Peyer's patch (tissue), 4 donors: ENCODE measurements around the gene HS6ST1. TPM values are rescaled to one million over a fixed set of nuclear protein-coding genes. Genes with fewer than 3 reads are reported as not detected.
A peak's percentile ranks its signal among the peaks of the same experiment; 100 is the strongest.

ENCODE experiments used
- DNase-seq, 3 donors: peaks; one replicate each; pipeline ENCODE4 v3.0.0-alpha.2; 2017 to 2019
- H3K27ac ChIP-seq, 4 donors: fragments of 200-600 bp; sonication (generic); one replicate each; pipeline ENCODE4 v1.5.1; 2016 to 2019
- H3K27me3 ChIP-seq, 2 donors: fragments of 200-600 bp; sonication (generic); one replicate each; pipeline ENCODE4 v1.5.1; 2019
- H3K36me3 ChIP-seq, 3 donors: fragments of 200-600 bp; sonication (generic); one replicate each; pipeline ENCODE4 v1.5.1; 2016 to 2019
- H3K4me1 ChIP-seq, 4 donors: fragments of 200-600 bp; sonication (generic); one replicate each; pipeline ENCODE4 v1.5.1; 2016 to 2019
- H3K4me3 ChIP-seq, 4 donors: fragments of 200-600 bp; sonication (generic); 1 replicate in 3 of 4; 2 replicates in 1 of 4; pipeline ENCODE4 v1.5.1; 2016 to 2019; ENCODE audit warnings: mild to moderate bottlenecking in 1 of 4
- H3K9me3 ChIP-seq, 4 donors: fragments of 200-600 bp; sonication (generic); one replicate each; pipeline ENCODE4 v1.5.1; 2016 to 2019; ENCODE audit warnings: mild to moderate bottlenecking in 1 of 4
- CTCF ChIP-seq, 6 experiments: fragments of 450-650 bp in 4 of 6; fragments of 200-600 bp in 2 of 6; sonication (generic) in 1 of 6; IDR thresholded peaks; one replicate each; pipeline ENCODE4 v1.5.1; 2017 to 2019; ENCODE audit warnings: antibody characterized with exemption in 6 of 6, mild to moderate bottlenecking in 3 of 6, moderate library complexity in 1 of 6
- POLR2A ChIP-seq, 2 donors: fragments of 450-650 bp; IDR thresholded peaks; one replicate each; pipeline ENCODE4 v1.5.1; 2017; ENCODE audit warnings: antibody characterized with exemption in 2 of 2, mild to moderate bottlenecking in 2 of 2, moderate library complexity in 2 of 2
- total RNA-seq, 4 donors: library from RNA; depleted of rRNA; stranded (reverse); fragments of >200 nt; gene quantifications; one replicate each; pipeline ENCODE4 v1.1.0, GENCODE V29; 2016

HS6ST1 gene
- total RNA-seq, 4 donors from 2014 or later = 16.5 to 52.0 (median 40.2) TPM

DNA sequence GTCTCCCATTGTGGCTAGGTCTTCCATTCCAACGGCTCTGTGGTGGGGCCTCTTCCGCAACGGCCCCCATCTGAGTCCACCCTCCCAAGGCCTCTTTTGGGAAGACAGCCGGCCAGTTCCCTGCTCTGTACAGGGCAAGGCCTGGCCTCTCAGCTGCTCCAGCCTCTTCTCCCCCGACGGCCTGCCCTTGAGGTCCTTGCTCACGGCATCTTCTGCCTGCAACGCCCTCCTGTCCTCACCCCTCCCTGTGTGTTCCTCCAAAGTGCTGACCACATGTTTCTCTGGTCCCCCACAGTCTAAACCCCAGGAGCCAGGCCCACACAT is 16.0 kb downstream of the HS6ST1 start:
- no peak for TF ChIP-seq POLR2A (IDR thresholded peaks at IDR 0.05)
- no peak for TF ChIP-seq CTCF (IDR thresholded peaks at IDR 0.05)
- H3K4me1 ChIP-seq = peaks cover 0 to 43% (median 9%) of the 10 kb centered on the region in 4 donors
- peak overlapping the region in 3 of 4 donors; percentile 10 to 76 (median 72) for H3K27ac ChIP-seq

DNA sequence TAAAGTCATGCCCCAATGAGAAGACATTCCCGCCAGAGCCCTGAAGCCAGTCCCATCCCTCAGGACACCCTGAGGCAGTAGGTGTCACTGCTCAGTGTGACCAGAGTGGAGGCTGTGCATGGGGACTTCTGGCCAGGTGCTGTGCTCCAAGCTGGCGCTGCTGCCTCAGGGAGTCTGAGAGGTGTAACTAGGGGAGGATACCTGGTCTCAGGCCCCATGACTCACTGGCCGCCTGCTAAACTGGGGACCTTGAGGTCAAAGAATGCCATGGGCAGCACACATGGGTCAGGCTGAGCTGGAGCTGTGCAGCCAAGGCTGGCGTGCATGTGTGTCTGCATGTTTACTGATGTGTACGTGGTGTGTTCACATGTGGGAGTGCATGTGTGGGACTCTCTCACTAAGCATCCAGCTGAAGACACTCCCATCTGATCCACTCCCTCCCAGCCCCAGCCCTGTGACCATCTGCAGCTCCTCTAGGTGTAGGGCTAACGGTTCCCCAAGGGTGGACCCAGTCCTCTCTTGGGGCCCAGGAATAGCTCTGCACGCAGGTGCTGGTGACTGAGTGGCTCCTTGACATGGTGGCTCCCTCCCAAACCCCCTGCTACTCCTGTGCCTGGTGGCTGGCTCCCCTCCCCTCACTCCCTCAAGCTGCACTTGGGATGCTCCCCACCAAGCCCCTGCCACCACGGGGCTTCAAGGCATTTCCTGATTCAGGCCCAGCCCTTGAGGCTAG is 16.5 kb downstream of the HS6ST1 start:
- TF ChIP-seq CTCF (IDR thresholded peaks at IDR 0.05) (no peak), POLR2A (IDR thresholded peaks at IDR 0.05) (no peak)
- Histone ChIP-seq H3K9me3 (no peaks in the 10 kb centered on the region), H3K36me3 (no peaks in the 10 kb centered on the region), H3K4me3 (no peak overlapping the region), H3K27me3 (no peaks in the 10 kb centered on the region), H3K27ac (peak overlapping the region in 3 of 4 donors; percentile 49 to 76 (median 72)), H3K4me1 (peaks cover 0 to 37% (median 9%) of the 10 kb centered on the region in 4 donors)
- DNase-seq = no peak

More for the DNA sequence above, 16.0 kb downstream of the HS6ST1 start:
- no peak for DNase-seq
- Histone ChIP-seq H3K27me3 (no peaks in the 10 kb centered on the region), H3K9me3 (no peaks in the 10 kb centered on the region), H3K36me3 (no peaks in the 10 kb centered on the region), H3K4me3 (no peak overlapping the region)

DNA sequence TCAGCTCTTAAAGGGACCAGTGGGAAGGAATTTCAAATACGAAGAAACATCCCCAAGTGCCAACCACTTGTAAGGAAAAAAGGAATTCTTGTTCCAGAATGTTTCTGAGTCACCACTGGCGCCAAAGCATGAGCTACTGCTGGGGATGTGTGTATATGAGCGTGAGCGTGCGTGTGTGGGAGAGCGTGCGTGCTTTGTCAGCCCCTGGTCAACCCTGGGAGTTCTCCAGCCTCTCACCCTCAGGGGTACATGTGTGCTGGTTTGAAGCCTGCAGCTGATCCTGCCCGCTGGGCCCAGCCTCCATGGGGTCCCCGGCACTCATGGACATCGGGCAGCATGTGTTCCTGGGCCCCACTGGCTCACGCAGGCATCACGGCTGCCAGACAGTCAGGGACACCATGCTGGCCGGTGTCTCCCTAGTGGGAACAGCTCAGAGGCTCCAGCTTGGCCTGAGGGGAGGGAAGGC is 17.1 kb downstream of the HS6ST1 start:
- peaks cover 0 to 31% (median 9%) of the 10 kb centered on the region in 4 donors for H3K4me1 ChIP-seq
- TF ChIP-seq CTCF (IDR thresholded peaks at IDR 0.05) (no peak), POLR2A (IDR thresholded peaks at IDR 0.05) (no peak)
- H3K27me3 ChIP-seq = no peaks in the 10 kb centered on the region
- H3K27ac ChIP-seq = peak overlapping the region in 3 of 4 donors; percentile 49 to 76 (median 72)
- H3K4me3 ChIP-seq = no peak overlapping the region
- H3K36me3 ChIP-seq = no peaks in the 10 kb centered on the region
- no peak for DNase-seq
- H3K9me3 ChIP-seq = no peaks in the 10 kb centered on the region

DNA sequence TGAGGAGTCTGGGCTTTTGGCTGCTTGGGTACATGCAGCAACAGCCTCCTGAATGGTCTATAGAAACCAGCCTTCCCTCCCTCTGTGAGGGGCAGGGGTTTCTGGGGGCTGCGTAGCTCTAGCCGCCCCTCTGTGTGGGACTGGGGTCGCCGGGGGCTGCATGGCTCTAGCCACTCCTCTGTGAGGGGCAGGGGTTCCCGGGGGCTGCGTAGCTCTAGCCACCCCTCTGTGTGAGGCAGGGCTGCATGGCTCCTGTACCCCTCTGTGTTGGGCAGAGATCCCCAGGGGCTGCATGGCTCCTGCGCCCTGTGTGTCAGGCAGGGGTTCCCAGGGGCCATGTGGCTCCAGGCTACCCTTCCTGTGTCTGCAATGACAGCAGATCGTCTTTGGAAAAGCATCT is 17.6 kb downstream of the HS6ST1 start:
- no peaks in the 10 kb centered on the region for H3K27me3 ChIP-seq
- H3K9me3 ChIP-seq = no peaks in the 10 kb centered on the region
- no peaks in the 10 kb centered on the region for H3K36me3 ChIP-seq
- H3K4me1 ChIP-seq = peaks cover 0 to 29% (median 8%) of the 10 kb centered on the region in 4 donors
- H3K4me3 ChIP-seq = no peak overlapping the region
- H3K27ac ChIP-seq = peak overlapping the region in 3 of 4 donors; percentile 38 to 76 (median 49)
- TF ChIP-seq POLR2A (IDR thresholded peaks at IDR 0.05) = no peak
- no peak for TF ChIP-seq CTCF (IDR thresholded peaks at IDR 0.05)
- DNase-seq = no peak

- Histone ChIP-seq H3K36me3 (no peaks in the 10 kb centered on the region), H3K9me3 (no peaks in the 10 kb centered on the region), H3K4me3 (no peak overlapping the region), H3K27ac (peak overlapping the region in 2 of 4 donors; percentile 38 to 76), H3K27me3 (no peaks in the 10 kb centered on the region), H3K4me1 (peaks cover 0 to 24% (median 3%) of the 10 kb centered on the region in 4 donors)
- no peak for DNase-seq
- no peak for TF ChIP-seq POLR2A (IDR thresholded peaks at IDR 0.05)
- no peak for TF ChIP-seq CTCF (IDR thresholded peaks at IDR 0.05)
These were observed 18.3 kb downstream of the HS6ST1 start for GRCh38 chr2:128300151-128301020.
